OCI-LY1 (cell line): ENCODE measurements around the gene MORC3.
"Not testable (repeated sequence)": the region's sequence is repeated elsewhere in the genome, so short reads cannot be mapped to it uniquely, and the experiment has no call there.

Experiments used
- H2AFZ ChIP-seq: fragments of 200-600 bp; sonication (generic), shearing (Covaris generic); 2 replicates; pipeline ENCODE4 v1.6.0; 2014; ENCODE audit warnings: antibody characterized with exemption, mild to moderate bottlenecking, low read length
- H3F3A ChIP-seq: fragments of 200-600 bp; sonication (generic), shearing (Covaris generic); 2 replicates; pipeline ENCODE4 v1.6.0; 2014; ENCODE audit warnings: mild to moderate bottlenecking, antibody characterized with exemption, low read length, moderate library complexity; ENCODE audit not compliant: insufficient read depth
- H3K27ac ChIP-seq: fragments of 200-600 bp; sonication (generic); 2 replicates; pipeline ENCODE4 v1.5.1; 2014; ENCODE audit warnings: low read length, mixed run types, mild to moderate bottlenecking, low read depth; ENCODE audit not compliant: poor library complexity, severe bottlenecking
- H3K27me3 ChIP-seq: fragments of 200-600 bp; sonication (generic); 2 replicates; pipeline ENCODE4 v1.6.0; 2014; ENCODE audit warnings: antibody characterized with exemption, mild to moderate bottlenecking, low read length, moderate library complexity; ENCODE audit not compliant: insufficient read depth
- H3K36me3 ChIP-seq: fragments of 200-600 bp; sonication (generic); 2 replicates; pipeline ENCODE4 v1.6.1; 2014; ENCODE audit warnings: mild to moderate bottlenecking, antibody characterized with exemption, low read length, moderate library complexity, mixed read lengths; ENCODE audit not compliant: insufficient read depth
- H3K4me1 ChIP-seq: fragments of 200-600 bp; sonication (generic); 2 replicates; pipeline ENCODE4 v1.5.1; 2014; ENCODE audit warnings: mild to moderate bottlenecking, low read length, moderate library complexity; ENCODE audit not compliant: insufficient read depth, severe bottlenecking
- H3K4me2 ChIP-seq: fragments of 200-600 bp; sonication (generic), shearing (Covaris generic); 2 replicates; pipeline ENCODE4 v1.6.1; 2014; ENCODE audit warnings: low read length
- H3K4me3 ChIP-seq: fragments of 200-600 bp; sonication (generic); 2 replicates; pipeline ENCODE4 v1.5.1; 2014; ENCODE audit warnings: low read length, low read depth, mild to moderate bottlenecking, mixed read lengths; ENCODE audit not compliant: poor library complexity, severe bottlenecking
- H3K79me2 ChIP-seq: fragments of 200-600 bp; shearing (Covaris generic); 2 replicates; pipeline ENCODE4 v1.6.1; 2016; ENCODE audit warnings: mixed run types, low read length, mixed read lengths; ENCODE audit not compliant: insufficient read depth
- H3K9ac ChIP-seq: fragments of 200-600 bp; sonication (generic), shearing (Covaris generic); 2 replicates; pipeline ENCODE4 v1.6.1; 2014; ENCODE audit warnings: mild to moderate bottlenecking, low read length, mixed read lengths
- H3K9me2 ChIP-seq: fragments of 200-600 bp; sonication (generic), shearing (Covaris generic); 2 replicates; pipeline ENCODE4 v1.6.1; 2014; ENCODE audit warnings: low read depth, mild to moderate bottlenecking, low read length, mixed read lengths
- H3K9me3 ChIP-seq: fragments of 200-600 bp; shearing (Covaris generic); 2 replicates; pipeline ENCODE4 v1.6.1; 2014; ENCODE audit warnings: low read length, mixed read lengths
- H4K20me1 ChIP-seq: fragments of 200-600 bp; sonication (generic), shearing (Covaris generic); 2 replicates; pipeline ENCODE4 v1.6.0; 2016; ENCODE audit warnings: mild to moderate bottlenecking, low read length; ENCODE audit not compliant: insufficient read depth
- CTCF ChIP-seq: fragments of 200-600 bp; sonication (generic), shearing (Covaris generic); IDR thresholded peaks from 2 replicates; pipeline ENCODE4 v1.5.1; 2017; ENCODE audit warnings: mild to moderate bottlenecking, antibody characterized with exemption, low read length, moderate library complexity, mixed read lengths
- EZH2 ChIP-seq: fragments of 200-600 bp; sonication (generic), shearing (Covaris generic); IDR thresholded peaks from 2 replicates; pipeline ENCODE4 v1.8.0; 2017; ENCODE audit warnings: borderline replicate concordance, mixed run types, mild to moderate bottlenecking, antibody characterized with exemption, low read length, moderate library complexity, mixed read lengths

The MORC3 gene

GRCh38 chr21:36379251-36379650 is 59.3 kb downstream of the MORC3 start:
- H3K9me3 ChIP-seq, result no peaks in the 10 kb centered on the region
- H3K4me3 ChIP-seq, result no peak overlapping the region
- H3K27me3 ChIP-seq, result no peaks in the 10 kb centered on the region
- no peak overlapping the region for H2AFZ ChIP-seq
- H4K20me1 ChIP-seq, result no peaks in the 10 kb centered on the region
- H3K79me2 ChIP-seq, result no peaks in the 10 kb centered on the region
- H3F3A ChIP-seq, result no peaks in the 10 kb centered on the region
- no peak overlapping the region for H3K27ac ChIP-seq
- H3K4me2 ChIP-seq, result no peak overlapping the region
- H3K9ac ChIP-seq, result no peak overlapping the region
- no peaks in the 10 kb centered on the region for H3K4me1 ChIP-seq
- H3K9me2 ChIP-seq, result no peaks in the 10 kb centered on the region
- H3K36me3 ChIP-seq, result peaks cover 37% of the 10 kb centered on the region
- TF ChIP-seq CTCF (no peak), EZH2 (no peak)

GRCh38 chr21:36381841-36382589 is 62.0 kb downstream of the MORC3 start:
- Histone ChIP-seq H2AFZ (no peak overlapping the region), H3K36me3 (peaks cover 15% of the 10 kb centered on the region), H3K9me2 (no peaks in the 10 kb centered on the region), H3K27ac (no peak overlapping the region), H3K9ac (no peak overlapping the region), H3K4me2 (no peak overlapping the region), H4K20me1 (no peaks in the 10 kb centered on the region), H3F3A (no peaks in the 10 kb centered on the region), H3K4me3 (no peak overlapping the region), H3K4me1 (peaks cover 7% of the 10 kb centered on the region), H3K27me3 (no peaks in the 10 kb centered on the region), H3K9me3 (no peaks in the 10 kb centered on the region), H3K79me2 (no peaks in the 10 kb centered on the region)
- TF ChIP-seq EZH2, result no peak
- TF ChIP-seq CTCF, result no peak

GRCh38 chr21:36382722-36383121 is 62.7 kb downstream of the MORC3 start:
- not testable (repeated sequence) for H4K20me1 ChIP-seq

GRCh38 chr21:36384885-36385232 is 64.9 kb downstream of the MORC3 start:
- Histone ChIP-seq H3K9me2 (no peaks in the 10 kb centered on the region), H3K4me1 (peaks cover 7% of the 10 kb centered on the region), H3K4me2 (peak overlapping the region; percentile 63), H3K36me3 (peaks cover 27% of the 10 kb centered on the region), H3K27ac (no peak overlapping the region), H3K27me3 (no peaks in the 10 kb centered on the region), H2AFZ (no peak overlapping the region), H3K4me3 (peak overlapping the region; percentile 96), H3F3A (no peaks in the 10 kb centered on the region), H3K9me3 (no peaks in the 10 kb centered on the region), H4K20me1 (no peaks in the 10 kb centered on the region), H3K79me2 (no peaks in the 10 kb centered on the region), H3K9ac (no peak overlapping the region)
- no peak for TF ChIP-seq EZH2

More at GRCh38 chr21:36382722-36383121, 62.7 kb downstream of the MORC3 start:
- H3K9me3 ChIP-seq, H2AFZ ChIP-seq, H3F3A ChIP-seq, H3K9ac ChIP-seq, H3K4me1 ChIP-seq, H3K4me2 ChIP-seq, H3K9me2 ChIP-seq, H3K79me2 ChIP-seq, H3K27me3 ChIP-seq, H3K4me3 ChIP-seq, H3K27ac ChIP-seq: not testable (repeated sequence)
- peaks cover 14% of the 10 kb centered on the region for H3K36me3 ChIP-seq
